Measurements from ENCODE around the gene KDSR. TPM values are rescaled to one million over a fixed set of nuclear protein-coding genes. Genes with fewer than 3 reads are reported as not detected.

The KDSR gene
- total and polyA plus RNA-seq, 9 of the 15 experiments (the other 6 are each of a cell fraction or from before 2014, with no cell fraction given), result 4.0 to 24.7 (median 12.4) TPM

DNA sequence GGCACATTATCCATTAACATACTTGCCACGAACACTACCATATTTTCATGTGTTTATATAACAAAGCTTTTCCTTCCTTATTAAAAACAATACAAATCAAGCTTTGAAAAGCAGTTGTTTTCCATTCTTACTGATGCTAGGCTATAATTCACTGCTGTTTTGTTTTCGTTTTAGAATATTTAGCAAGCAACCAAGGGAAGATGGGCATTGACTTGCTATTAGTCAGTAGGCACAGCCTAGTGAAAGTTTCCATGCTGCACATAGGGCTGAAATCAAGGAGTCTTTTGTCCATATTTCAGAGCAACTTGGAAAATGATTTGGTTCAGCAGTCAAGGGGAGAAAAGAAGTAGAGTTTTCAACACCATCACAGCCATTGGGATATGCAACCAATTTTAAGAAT lies 78.7 kb downstream of the KDSR start (continued):
- no peak for TF ChIP-seq RNF219 (CRISPR knock-in tag; IDR thresholded peaks at IDR 0.05)
- TF ChIP-seq PYGO2 (tag; IDR thresholded peaks at IDR 0.05), result no peak
- TF ChIP-seq ATF7 (IDR thresholded peaks at IDR 0.05), result no peak

DNA sequence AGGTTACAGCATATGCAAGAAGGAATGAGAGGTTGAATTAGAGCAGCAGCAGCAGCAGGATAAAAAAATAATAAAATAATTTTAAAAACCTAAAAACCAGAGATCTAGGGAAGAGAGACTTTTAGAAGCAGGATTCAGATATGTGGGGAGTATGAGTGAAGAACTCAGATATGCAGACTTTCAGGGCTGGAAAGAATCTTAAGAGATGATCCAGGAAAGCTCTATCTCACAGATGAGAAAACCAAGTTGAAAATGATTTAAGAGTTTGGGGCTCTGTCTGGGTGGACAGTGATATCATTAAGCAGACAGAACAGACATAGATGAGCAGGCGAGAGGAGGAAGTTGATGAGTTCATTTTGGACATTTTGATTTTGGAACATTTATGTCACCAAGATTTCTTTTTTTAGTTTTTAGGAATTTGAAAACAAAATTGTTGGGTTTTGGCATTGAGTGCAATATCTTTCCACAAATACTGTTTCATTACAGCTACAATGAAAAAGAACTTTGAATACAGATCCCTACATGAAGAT lies 79.2 kb downstream of the KDSR start:
- no peak for ATAC-seq
- ChIA-PET CTCF (ENCODE audit: low intra/inter-chr PET ratio) (no interaction called here), POLR2A (no interaction called here)
- no peak overlapping the region for H3K4me2 ChIP-seq (ENCODE audit: insufficient read depth, low read length)
- BruUV-seq (replicated peaks), result no TSS peak
- H3K9ac ChIP-seq (ENCODE audit: insufficient read depth in 1 of 2, low read depth in 2 of 2, low read length in 2 of 2), result no peak overlapping the region
- no peak overlapping the region for H3K4me3 ChIP-seq
- in situ Hi-C loops (cut with MboI), result no loop called here
- TF ChIP-seq CCAR2 (IDR thresholded peaks at IDR 0.05; ENCODE audit: low read depth, low read length), result no peak
- no peak for TF ChIP-seq SMARCA4 (IDR thresholded peaks at IDR 0.05)
- TF ChIP-seq NFIX (CRISPR knock-in tag; IDR thresholded peaks at IDR 0.05; ENCODE audit: low read depth), result no peak
- no peak for TF ChIP-seq GATA2 (CRISPR knock-in tag; IDR thresholded peaks at IDR 0.05)
- DNase-seq (ENCODE audit: extremely low read depth in 1 of 4, low spot score in 3 of 4), result no peak
- intact Hi-C loops (cut with micrococcal nuclease), result no loop called here
- WGBS (ENCODE audit: insufficient coverage, low coverage, missing lambda C conversion rate), result 0% methylated on average over 1 of the region's 1 CpG
- H3K4me1 ChIP-seq (replicated peaks in 1 of 2; ENCODE audit: control insufficient read depth in 2 of 2, insufficient read depth in 2 of 2, low read length in 2 of 2), result no peaks in the 10 kb centered on the region
- no peaks in the 10 kb centered on the region for H4K20me1 ChIP-seq (replicated peaks; ENCODE audit: control insufficient read depth, insufficient read depth, low read length)
- H3K9me1 ChIP-seq (ENCODE audit: control insufficient read depth, insufficient read depth, low read length), result no peaks in the 10 kb centered on the region
- H3K79me2 ChIP-seq (ENCODE audit: control insufficient read depth, insufficient read depth, low read length), result no peaks in the 10 kb centered on the region
- FAIRE-seq, result no peak
- H3K36me3 ChIP-seq (ENCODE audit: control insufficient read depth, insufficient read depth, low read length), result no peaks in the 10 kb centered on the region
- no peak overlapping the region for H3K27ac ChIP-seq (ENCODE audit: extremely low read depth, low read depth, low read length)
- no peaks in the 10 kb centered on the region for H3K9me3 ChIP-seq (replicated peaks; ENCODE audit: control insufficient read depth, insufficient read depth, low read depth, low read length)
- H2AFZ ChIP-seq (ENCODE audit: low read depth, low read length), result no peak overlapping the region
- H3K27me3 ChIP-seq (ENCODE audit: control insufficient read depth in 2 of 2, insufficient read depth in 2 of 2, low read length in 2 of 2), result peaks cover 0 to 20% of the 10 kb centered on the region in 2 experiments; a peak in 3 of 5 replicates
